GM12878 (cell line): ENCODE measurements around the gene SLC29A1. TPM values are rescaled to one million over a fixed set of nuclear protein-coding genes. Genes with fewer than 3 reads are reported as not detected.

Source experiments
- ATAC-seq: fragments of 200-7000 bp; cut with Tn5 transposase; 3 replicates; pipeline ENCODE4 v1.9.1; 2020; ENCODE audit warnings: mild to moderate bottlenecking, moderate library complexity
- BruUV-seq: library from RNA; stranded (reverse); fragments of 400-500 nt; replicated peaks from 2 replicates; lab custom pipeline; 2021; lab: Mats Ljungman, UMichigan
- CTCF ChIA-PET: fragments of 300-600 bp; sonication (Branson Sonifier 250); formaldehyde crosslinking; extraction: SDS; loops from one replicate; lab custom pipeline; 2021; ENCODE audit warnings: inconsistent platforms; lab: Yijun Ruan, JAX
- POLR2A ChIA-PET: fragments of 350-600 bp; formaldehyde crosslinking; extraction: SDS; loops from one replicate; lab custom pipeline; 2021; ENCODE audit warnings: inconsistent platforms; lab: Charles Lee
- RAD21 ChIA-PET: fragments of 300-600 bp; sonication (Branson Sonifier 250); formaldehyde crosslinking; loops from one replicate; lab custom pipeline; 2023; ENCODE audit warnings: antibody characterized with exemption; ENCODE audit not compliant: unreplicated experiment; lab: Charles Lee
- SMC1A ChIA-PET: fragments of 300-600 bp; sonication (Branson Sonifier 250); formaldehyde crosslinking; loops from one replicate; lab custom pipeline; 2023; ENCODE audit not compliant: unreplicated experiment, uncharacterized antibody; lab: Charles Lee
- DNase-seq: peaks from one replicate; pipeline ENCODE4 v3.0.0-alpha.2; 2011; ENCODE audit warnings: low read depth, low spot score
- FAIRE-seq: peaks from 3 replicates; lab custom pipeline; 2011; peaks lifted over from hg19 to GRCh38; lab: Jason Lieb, UNC
- H2AFZ ChIP-seq: 2 replicates; pipeline ENCODE4 v1.6.0; 2011; ENCODE audit warnings: low read depth, low read length, control low read depth; ENCODE audit not compliant: control insufficient read depth
- H3K27ac ChIP-seq: 2 replicates; pipeline ENCODE4 v1.5.1; 2011; ENCODE audit warnings: control low read depth; ENCODE audit not compliant: control insufficient read depth, insufficient read depth
- H3K27me3 ChIP-seq, 2 experiments: replicated peaks in 1 of 2; 2 replicates each; pipeline versions ENCODE4 v1.6.0 to v1.6.1; 2011; ENCODE audit warnings: low read length in 1 of 2; ENCODE audit not compliant: control insufficient read depth in 2 of 2, insufficient read depth in 2 of 2
- H3K36me3 ChIP-seq, 2 experiments: 2 replicates each; pipeline ENCODE4 v1.5.1; 2011; ENCODE audit warnings: low read length in 1 of 2; ENCODE audit not compliant: control insufficient read depth in 2 of 2, insufficient read depth in 2 of 2
- H3K4me1 ChIP-seq: 2 replicates; pipeline ENCODE4 v1.6.1; 2011; ENCODE audit warnings: mild to moderate bottlenecking, low read length, moderate library complexity, mixed read lengths; ENCODE audit not compliant: control insufficient read depth, insufficient read depth
- H3K4me2 ChIP-seq: 2 replicates; pipeline ENCODE4 v1.6.0; 2011; ENCODE audit warnings: control low read depth; ENCODE audit not compliant: control insufficient read depth, insufficient read depth
- H3K4me3 ChIP-seq: fragments of 200-600 bp; sonication (generic); 2 replicates; pipeline ENCODE4 v1.5.1; 2016
- H3K79me2 ChIP-seq: 2 replicates; pipeline ENCODE4 v1.6.0; 2011; ENCODE audit warnings: low read length; ENCODE audit not compliant: control insufficient read depth, insufficient read depth
- H3K9ac ChIP-seq: 2 replicates; pipeline ENCODE4 v1.8.0; 2011; ENCODE audit warnings: low read length, control low read depth, mixed read lengths; ENCODE audit not compliant: control insufficient read depth, insufficient read depth
- H3K9me3 ChIP-seq: replicated peaks from 3 replicates; pipeline ENCODE4 v1.5.1; 2011; ENCODE audit warnings: mild to moderate bottlenecking, low read length; ENCODE audit not compliant: control insufficient read depth, insufficient read depth
- H4K20me1 ChIP-seq: 2 replicates; pipeline ENCODE4 v1.6.0; 2011; ENCODE audit not compliant: control insufficient read depth, insufficient read depth
- ASH2L ChIP-seq: fragments of 300-600, 200-600 bp; sonication (generic); IDR thresholded peaks from 2 replicates; pipeline ENCODE4 v1.6.1; 2017; ENCODE audit warnings: low read depth, mild to moderate bottlenecking, borderline replicate concordance
- JUNB ChIP-seq: IDR thresholded peaks from 2 replicates; pipeline ENCODE4 v1.6.1; 2016; ENCODE audit warnings: antibody characterized with exemption, mild to moderate bottlenecking
- MYC ChIP-seq: IDR thresholded peaks from 2 replicates; pipeline ENCODE4 v1.6.1; 2011; ENCODE audit warnings: mild to moderate bottlenecking, low read length, moderate library complexity, inconsistent platforms; ENCODE audit not compliant: insufficient read depth, insufficient replicate concordance, insufficient read length, severe bottlenecking
- SIN3A ChIP-seq: IDR thresholded peaks from 2 replicates; pipeline ENCODE4 v1.6.1; 2012; ENCODE audit warnings: low read depth, low read length, improper control_type of control experiment
- SIX5 ChIP-seq: IDR thresholded peaks from 2 replicates; pipeline ENCODE4 v1.6.1; 2011; ENCODE audit warnings: mild to moderate bottlenecking, low read depth, low read length, moderate library complexity; ENCODE audit not compliant: severe bottlenecking
- SMC3 ChIP-seq: IDR thresholded peaks from 2 replicates; pipeline ENCODE4 v1.6.1; 2011; ENCODE audit warnings: low read length, improper control_type of control experiment, borderline replicate concordance
- STAT1 ChIP-seq: fragments of 450-650 bp; conservative IDR thresholded peaks from 2 replicates; pipeline ENCODE4 v1.6.1; 2014; ENCODE audit warnings: antibody characterized with exemption, mild to moderate bottlenecking
- TCF3 ChIP-seq: IDR thresholded peaks from 2 replicates; pipeline ENCODE4 v1.6.1; 2012; ENCODE audit warnings: low read depth, mild to moderate bottlenecking, low read length, borderline replicate concordance; ENCODE audit not compliant: insufficient read depth
- WGBS: methylation state at CpG from one replicate; pipeline ENCODE4 v1.1.6; 2016; ENCODE audit warnings: low lambda C conversion rate; ENCODE audit not compliant: insufficient replicate concordance, insufficient coverage; ENCODE audit errors: missing lambda C conversion rate; 5-methylcytosine and 5-hydroxymethylcytosine counted together
- in situ Hi-C: fragments of 300-500 bp; cut with MboI; formaldehyde crosslinking; loops from 9 replicates; pipeline ENCODE4 v1.14.3; 2018; ENCODE audit warnings: mixed read lengths
- intact Hi-C: fragments of 100-400 bp; cut with micrococcal nuclease; formaldehyde crosslinking; loops from one replicate; pipeline ENCODE4 v1.14.2; 2022; ENCODE audit not compliant: unreplicated experiment
- polyA plus RNA-seq, 11 experiments: library from polyadenylated mRNA; depleted of rRNA in 4 of 11; unstranded in 6 of 11; stranded (reverse) in 5 of 11; fragments of >200 nt; fragmentation: Nextera tagmentation in 4 of 11; fragmentation: Illumina TruSeq in 1 of 11; extraction: Ambion mirVana in 4 of 11; extraction: Trizol in 1 of 11; gene quantifications; 1 replicate in 1 of 11; 2 replicates in 10 of 11; pipeline versions ENCODE4 v1.2.1 to v1.2.3, GENCODE V29; 2011 to 2016; ENCODE audit warnings: inconsistent platforms in 2 of 11, missing spikeins in 2 of 11, low read depth in 1 of 11
- total RNA-seq, 4 experiments: library from RNA; depleted of rRNA in 3 of 4; stranded (reverse); fragments of >200 nt in 3 of 4; fragmentation: Illumina TruSeq in 1 of 4; extraction: Trizol in 1 of 4; gene quantifications; 2 replicates each; pipeline versions ENCODE4 v1.2.1 to v1.2.3, GENCODE V29; 2013 to 2021
- TF ChIP-seq, protein P1 (sequence below): fragments of 450-650 bp; IDR thresholded peaks from 2 replicates; pipeline ENCODE4 v1.6.1; 2017; ENCODE audit warnings: mild to moderate bottlenecking, low read depth, inconsistent platforms; ENCODE audit not compliant: poor library complexity, severe bottlenecking
- TF ChIP-seq, protein P2 (sequence below): fragments of 450-650 bp; IDR thresholded peaks from 2 replicates; pipeline ENCODE4 v1.6.1; 2017; ENCODE audit warnings: antibody characterized with exemption, mild to moderate bottlenecking, moderate library complexity

SLC29A1 gene
- total and polyA plus RNA-seq, 10 of the 15 experiments (the other 5 are each of a cell fraction or from before 2014, with no cell fraction given) = 10.0 to 132 (median 93.4) TPM

DNA sequence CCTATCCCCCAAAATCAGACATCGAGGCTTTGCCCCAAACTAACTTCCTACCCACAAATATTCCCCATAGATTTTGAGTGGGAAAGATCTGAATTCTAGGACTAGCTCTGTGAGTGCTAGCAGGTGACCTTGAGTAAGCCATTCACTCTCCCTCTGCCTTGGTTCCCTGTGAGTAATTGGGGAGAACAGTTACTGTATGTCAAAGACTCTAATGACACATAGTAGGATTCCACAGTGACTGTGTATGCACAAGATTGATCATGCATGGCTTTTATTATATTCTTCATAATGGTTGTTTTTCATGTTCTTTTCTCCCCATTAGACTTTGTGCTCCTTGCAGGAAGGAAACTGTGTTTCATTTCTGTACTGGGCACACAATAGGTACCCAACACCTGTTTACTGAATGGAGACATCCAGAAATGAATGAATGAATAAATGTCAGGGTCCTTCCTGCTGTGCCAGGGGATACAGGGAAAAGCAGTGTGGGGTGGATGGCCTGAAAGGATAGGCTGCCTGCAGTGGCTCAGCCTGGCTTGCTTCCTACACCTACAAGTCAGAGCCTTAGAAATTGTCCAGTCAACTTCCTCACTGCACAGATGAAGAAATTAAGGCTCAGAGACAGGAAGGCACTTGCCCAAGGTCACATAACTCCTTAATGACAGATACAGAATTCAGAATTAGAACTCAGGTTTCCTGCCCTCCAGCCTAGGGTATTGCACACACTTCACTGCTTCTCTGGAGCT, 46.0 kb downstream of the SLC29A1 start:
- H3K27ac ChIP-seq = no peak overlapping the region
- peak; percentile 31 for FAIRE-seq
- H3K4me2 ChIP-seq = no peak overlapping the region
- 0% methylated on average over 1 of the region's 1 CpG for WGBS
- ChIA-PET POLR2A (no interaction called here), SMC1A (interaction anchor here (0.8 to 4.6 kb wide), 9 partner anchors 27 to 186 kb away, joined by 4 to 79 read pairs (median 6); partner anchors contain the start of gene AARS2), CTCF (interaction anchor here (1.1 to 6.3 kb wide), 18 partner anchors 14 to 190 kb away, joined by 3 to 163 read pairs (median 10); partner anchors contain the start of genes AARS2 and SLC35B2), RAD21 (interaction anchor here (0.7 to 4.2 kb wide), 11 partner anchors 25 to 186 kb away, joined by 3 to 36 read pairs (median 5); no protein-coding TSS in a partner anchor)
- H3K36me3 ChIP-seq = no peaks in the 10 kb centered on the region
- peaks cover 12% of the 10 kb centered on the region for H3K79me2 ChIP-seq
- no peaks in the 10 kb centered on the region for H4K20me1 ChIP-seq
- no peak overlapping the region for H2AFZ ChIP-seq
- peaks cover 22% of the 10 kb centered on the region for H3K4me1 ChIP-seq
- TF ChIP-seq MYC (no peak), SIX5 (no peak), TCF3 (no peak), JUNB (no peak), SMC3 (no peak), SIN3A (no peak), STAT1 (no peak), ASH2L (no peak)
- TF ChIP-seq, protein P1, sequence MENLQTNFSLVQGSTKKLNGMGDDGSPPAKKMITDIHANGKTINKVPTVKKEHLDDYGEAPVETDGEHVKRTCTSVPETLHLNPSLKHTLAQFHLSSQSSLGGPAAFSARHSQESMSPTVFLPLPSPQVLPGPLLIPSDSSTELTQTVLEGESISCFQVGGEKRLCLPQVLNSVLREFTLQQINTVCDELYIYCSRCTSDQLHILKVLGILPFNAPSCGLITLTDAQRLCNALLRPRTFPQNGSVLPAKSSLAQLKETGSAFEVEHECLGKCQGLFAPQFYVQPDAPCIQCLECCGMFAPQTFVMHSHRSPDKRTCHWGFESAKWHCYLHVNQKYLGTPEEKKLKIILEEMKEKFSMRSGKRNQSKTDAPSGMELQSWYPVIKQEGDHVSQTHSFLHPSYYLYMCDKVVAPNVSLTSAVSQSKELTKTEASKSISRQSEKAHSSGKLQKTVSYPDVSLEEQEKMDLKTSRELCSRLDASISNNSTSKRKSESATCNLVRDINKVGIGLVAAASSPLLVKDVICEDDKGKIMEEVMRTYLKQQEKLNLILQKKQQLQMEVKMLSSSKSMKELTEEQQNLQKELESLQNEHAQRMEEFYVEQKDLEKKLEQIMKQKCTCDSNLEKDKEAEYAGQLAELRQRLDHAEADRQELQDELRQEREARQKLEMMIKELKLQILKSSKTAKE = no peak
- TF ChIP-seq, protein P2, sequence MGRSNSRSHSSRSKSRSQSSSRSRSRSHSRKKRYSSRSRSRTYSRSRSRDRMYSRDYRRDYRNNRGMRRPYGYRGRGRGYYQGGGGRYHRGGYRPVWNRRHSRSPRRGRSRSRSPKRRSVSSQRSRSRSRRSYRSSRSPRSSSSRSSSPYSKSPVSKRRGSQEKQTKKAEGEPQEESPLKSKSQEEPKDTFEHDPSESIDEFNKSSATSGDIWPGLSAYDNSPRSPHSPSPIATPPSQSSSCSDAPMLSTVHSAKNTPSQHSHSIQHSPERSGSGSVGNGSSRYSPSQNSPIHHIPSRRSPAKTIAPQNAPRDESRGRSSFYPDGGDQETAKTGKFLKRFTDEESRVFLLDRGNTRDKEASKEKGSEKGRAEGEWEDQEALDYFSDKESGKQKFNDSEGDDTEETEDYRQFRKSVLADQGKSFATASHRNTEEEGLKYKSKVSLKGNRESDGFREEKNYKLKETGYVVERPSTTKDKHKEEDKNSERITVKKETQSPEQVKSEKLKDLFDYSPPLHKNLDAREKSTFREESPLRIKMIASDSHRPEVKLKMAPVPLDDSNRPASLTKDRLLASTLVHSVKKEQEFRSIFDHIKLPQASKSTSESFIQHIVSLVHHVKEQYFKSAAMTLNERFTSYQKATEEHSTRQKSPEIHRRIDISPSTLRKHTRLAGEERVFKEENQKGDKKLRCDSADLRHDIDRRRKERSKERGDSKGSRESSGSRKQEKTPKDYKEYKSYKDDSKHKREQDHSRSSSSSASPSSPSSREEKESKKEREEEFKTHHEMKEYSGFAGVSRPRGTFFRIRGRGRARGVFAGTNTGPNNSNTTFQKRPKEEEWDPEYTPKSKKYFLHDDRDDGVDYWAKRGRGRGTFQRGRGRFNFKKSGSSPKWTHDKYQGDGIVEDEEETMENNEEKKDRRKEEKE = no peak
- H3K4me3 ChIP-seq = no peak overlapping the region
- peaks cover 4 to 15% of the 10 kb centered on the region in 2 experiments; a peak in 3 of 4 replicates for H3K27me3 ChIP-seq
- no peak overlapping the region for H3K9ac ChIP-seq
- H3K9me3 ChIP-seq = no peaks in the 10 kb centered on the region
- DNase-seq = no peak
- intact Hi-C loops = loop anchor here (2.0 kb wide), 2 partner anchors 35 to 187 kb away; no protein-coding TSS in a partner anchor
- ATAC-seq = no peak
- BruUV-seq = no TSS peak
- in situ Hi-C loops = loop anchor here (5.0 kb wide), 1 partner anchor 68 kb away; no protein-coding TSS in a partner anchor
